Activated CD4-positive, alpha-beta T cell treated with anti-CD3 and anti-CD28 coated beads for 1 hour (primary cell): ENCODE data around the gene SIL1.
"Not testable (repeated sequence)": the region's sequence is repeated elsewhere in the genome, so short reads cannot be mapped to it uniquely, and the experiment has no call there.

ENCODE experiments used
- DNase-seq: peaks from one replicate; pipeline ENCODE4 v3.0.0-alpha.2; 2020

Gene SIL1

DNA sequence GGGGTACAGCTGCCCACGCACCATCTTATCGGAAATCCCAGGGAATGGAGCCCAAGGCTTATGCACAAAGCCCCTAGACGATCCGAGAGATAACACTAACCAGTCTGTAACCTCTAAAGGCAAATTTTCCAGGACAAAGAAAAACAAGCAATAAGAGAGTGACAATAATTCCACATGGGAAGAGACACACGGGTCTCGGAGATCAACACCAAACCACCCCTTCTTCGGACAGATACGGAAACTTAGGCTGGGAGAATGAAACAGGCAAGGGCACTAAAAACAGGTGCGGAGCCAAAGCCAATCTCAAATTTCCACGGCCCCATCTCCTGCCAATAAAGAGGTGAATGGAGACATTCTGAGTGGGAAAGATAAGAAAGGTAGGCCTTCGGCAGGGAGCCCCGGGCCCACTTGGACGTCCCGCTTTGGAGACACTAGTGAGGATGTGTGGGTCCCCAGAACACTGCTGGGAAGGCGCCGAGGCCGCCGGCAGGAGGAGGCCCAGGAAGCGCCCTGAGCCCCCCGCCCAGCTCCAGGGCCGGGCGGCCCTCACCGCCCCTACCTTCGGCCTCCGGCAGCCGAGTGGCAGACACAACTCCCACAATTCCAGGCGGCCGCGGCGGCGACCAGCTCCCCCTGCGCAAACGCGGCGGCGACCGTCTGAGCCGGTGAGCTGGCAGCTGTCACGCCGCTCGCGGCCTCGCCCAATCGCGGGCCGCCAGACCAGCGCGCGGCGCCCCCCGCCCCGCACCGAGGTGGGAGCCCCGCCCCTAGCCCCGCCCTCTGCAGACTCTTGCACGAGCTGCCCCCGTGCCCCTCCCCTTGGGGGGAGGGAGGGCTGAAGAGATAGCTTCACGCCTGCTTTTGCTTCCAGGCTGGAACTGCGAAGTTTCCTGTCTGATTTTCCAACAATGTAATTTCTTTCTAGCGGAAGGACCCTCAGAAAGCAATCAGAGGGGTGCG is at the start of gene SIL1:
Gene SIL1 (minus strand): TSS at position 659 of the 960 bp plus-strand sequence. CDS start 70,525 bp downstream, outside the sequence.
- peak; percentile 93 for DNase-seq

DNA sequence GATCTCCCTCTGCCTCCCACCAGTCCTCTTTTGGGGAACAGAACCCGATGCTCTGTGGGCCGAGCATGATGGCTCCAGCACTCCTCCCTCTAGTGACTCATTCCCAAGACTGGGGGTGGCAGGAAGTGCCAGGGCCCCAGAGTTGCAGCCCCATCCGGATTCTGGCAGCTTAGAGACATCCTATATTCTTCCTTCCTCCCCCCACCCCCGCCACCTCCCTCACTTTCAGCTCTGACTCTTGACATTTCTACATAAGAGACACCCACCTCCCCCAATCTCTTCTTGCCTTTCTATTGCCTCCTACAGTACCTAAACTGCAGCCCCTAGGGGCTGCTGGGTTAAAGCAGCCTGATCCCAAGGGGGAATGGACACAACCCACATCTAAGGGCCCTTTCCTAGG is 48.2 kb upstream of the SIL1 start:
- DNase-seq, result no peak

DNA sequence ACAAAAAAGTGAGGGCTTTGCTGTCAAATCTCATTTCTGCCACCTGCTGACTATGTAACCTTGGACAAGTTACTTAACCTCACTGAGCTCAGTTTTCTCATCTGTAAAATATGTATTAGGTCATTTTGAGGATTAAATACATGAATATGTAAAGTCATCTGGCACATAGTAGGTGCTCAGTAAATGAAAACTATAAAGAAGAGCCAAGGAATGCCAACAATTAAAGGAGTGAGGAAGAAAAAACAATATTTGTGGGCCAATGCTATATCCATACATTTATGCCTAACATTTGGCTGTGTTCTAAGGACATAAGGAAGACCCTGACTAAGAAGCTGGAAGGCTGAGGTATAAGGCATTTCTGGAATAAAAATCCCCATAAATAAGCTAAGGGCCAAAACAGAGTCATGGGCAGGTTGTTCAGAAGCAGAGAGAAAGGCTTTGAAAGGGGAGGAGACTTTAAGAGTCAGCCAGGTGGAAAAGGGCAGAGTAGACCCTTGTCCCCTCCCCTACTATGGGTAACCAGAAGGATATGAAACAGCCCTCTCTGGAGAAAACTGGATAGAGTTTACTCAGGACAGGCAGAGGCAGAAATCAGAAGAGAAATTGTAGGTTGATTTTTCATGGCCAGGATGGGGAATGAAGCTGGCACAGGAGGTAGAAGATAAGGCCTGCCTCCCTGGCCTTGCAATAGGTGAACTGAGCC is 47.6 kb upstream of the SIL1 start:
- no peak for DNase-seq

DNA sequence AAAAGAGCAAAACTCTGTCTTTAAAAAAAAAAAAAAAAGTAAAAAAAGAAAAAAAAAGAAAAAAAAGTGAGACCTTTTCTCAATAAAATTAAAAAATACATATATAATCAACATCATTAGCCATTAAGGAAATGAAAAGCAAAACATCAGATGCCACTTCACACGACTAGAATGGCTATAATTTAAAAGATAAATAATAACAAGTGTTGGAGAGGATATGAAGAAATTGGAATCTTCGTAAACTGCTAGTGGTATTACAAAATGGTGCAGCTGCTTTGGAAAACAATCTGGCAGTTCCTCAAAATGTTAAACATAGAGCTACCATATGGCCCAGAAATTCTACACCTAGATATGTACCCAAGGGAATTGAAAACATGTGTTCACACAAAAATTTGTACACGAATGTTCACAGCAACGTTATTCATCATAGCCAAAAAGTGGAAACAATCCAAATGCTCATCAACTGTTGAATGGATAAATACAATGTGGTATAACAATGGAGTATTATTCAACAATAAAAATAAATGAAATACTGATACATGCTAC is 45.3 kb upstream of the SIL1 start:
- no peak for DNase-seq

DNA sequence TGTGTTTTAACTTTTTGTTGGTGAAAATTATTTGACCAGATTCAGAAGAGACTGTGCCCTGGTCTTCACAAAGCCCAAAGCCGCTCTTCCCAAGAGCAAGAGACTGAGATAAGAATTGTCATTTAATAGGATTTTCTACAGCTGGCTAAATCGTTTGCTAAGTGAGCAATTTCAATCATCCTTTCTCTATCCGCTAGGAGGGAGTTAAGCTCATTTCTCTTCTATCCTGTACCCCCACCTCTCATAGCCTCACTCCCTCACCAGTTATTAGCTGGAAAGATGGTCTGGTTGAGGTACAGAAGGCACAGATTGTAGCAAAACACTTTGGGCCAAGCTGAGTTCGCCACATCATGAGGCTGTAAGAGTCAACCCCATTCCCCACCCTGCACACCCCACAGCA is 43.0 kb upstream of the SIL1 start:
- no peak for DNase-seq

- DNase-seq, result no peak
Observed at GRCh38 chr5:139236479-139236878, 38.3 kb upstream of the SIL1 start.

- DNase-seq, result no peak
Observed at GRCh38 chr5:139232147-139232724, 34.1 kb upstream of the SIL1 start.

DNA sequence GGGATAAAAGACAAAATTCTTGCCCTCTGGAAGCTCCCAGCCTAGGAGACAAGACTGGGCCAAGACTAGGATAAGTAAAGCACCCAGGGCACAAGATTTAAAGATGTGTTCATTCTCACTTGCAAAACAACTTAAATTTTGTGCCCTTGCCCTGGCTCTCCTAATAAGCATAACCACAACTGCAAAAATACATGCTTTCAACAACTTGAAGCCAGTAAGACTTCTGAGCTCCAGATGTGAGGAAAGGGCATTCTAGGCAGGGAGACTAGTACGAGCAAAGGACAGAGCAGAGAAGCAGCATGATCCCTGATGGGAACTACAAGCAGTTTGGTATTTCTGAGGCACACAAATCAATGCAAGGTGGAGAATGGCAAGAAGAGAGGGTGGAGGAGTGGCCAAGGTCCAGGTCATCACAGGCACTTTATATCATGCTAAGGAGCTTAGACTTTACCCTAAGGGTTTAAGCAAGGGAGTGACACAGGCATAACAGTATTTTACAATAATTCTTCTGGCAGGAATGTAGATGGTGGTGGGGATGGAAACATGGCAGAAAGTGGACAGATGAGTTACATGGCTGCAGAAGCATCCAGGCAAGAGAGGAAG is 30.1 kb upstream of the SIL1 start:
- no peak for DNase-seq

DNA sequence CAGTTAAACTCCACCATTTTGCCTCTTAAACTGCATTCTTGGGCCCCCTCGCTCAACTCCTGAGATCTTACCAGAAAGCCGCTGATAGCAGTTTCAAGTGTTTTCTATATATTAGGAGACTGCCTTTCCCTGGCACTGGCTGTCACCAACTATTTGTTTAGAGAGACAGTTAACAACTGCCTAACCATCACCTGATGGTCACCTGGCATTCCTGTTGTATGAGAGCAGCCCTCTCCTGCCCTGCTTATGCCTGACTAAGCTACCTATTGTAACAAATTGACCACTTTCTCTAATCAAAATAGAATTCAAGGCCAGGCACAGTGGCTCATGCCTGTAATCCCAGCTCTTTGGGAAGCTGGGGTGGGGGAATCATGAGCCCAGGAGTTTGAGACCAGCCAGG is 28.0 kb upstream of the SIL1 start:
- DNase-seq, result no peak

GRCh38 chr5:139223481-139223880 is 25.3 kb upstream of the SIL1 start:
- DNase-seq, result no peak

- no peak for DNase-seq
Observed at GRCh38 chr5:139222346-139222745, 24.2 kb upstream of the SIL1 start.

DNA sequence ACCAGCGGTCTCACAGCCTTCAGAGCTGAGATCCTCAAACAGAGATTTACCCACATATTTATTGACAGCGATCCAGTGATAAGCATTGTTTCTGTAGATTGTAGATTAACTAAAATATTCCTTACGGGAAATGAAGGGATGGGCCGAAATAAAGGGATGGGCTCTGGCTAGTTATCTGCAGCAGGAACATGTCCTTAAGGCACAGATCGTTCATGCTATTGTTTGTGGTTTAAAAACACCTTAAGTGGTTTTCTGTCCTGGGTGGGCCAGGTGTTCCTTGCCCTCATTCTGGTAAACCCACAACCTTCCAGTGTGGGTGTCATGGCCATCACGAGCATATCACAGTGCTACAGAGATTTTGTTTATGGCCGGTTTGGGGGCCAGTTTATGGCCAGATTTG is 19.9 kb upstream of the SIL1 start:
- not testable (repeated sequence) for DNase-seq

- DNase-seq, result no peak
Observed at GRCh38 chr5:139215107-139215975, 17.2 kb upstream of the SIL1 start.

DNA sequence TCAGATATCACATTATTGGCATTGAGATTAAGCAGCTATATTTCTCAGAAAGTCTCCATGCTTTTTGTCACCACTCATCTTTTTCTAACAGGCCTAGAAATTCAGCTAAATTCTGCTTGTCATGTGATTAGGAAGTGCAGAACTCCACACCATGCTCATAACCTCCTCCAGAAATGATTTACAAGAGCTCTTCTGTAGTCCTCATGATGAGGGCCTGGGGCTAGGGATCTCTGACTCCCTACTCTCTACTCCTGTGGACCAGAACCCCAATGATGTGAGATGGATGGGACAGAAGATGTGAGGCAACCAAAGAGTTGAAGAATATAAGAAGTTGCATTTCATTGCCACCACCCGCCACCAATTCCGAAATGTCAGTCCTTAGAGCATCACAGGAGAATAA is 16.5 kb upstream of the SIL1 start:
- no peak for DNase-seq

- no peak for DNase-seq
Observed at GRCh38 chr5:139212906-139213305, 14.7 kb upstream of the SIL1 start.

DNA sequence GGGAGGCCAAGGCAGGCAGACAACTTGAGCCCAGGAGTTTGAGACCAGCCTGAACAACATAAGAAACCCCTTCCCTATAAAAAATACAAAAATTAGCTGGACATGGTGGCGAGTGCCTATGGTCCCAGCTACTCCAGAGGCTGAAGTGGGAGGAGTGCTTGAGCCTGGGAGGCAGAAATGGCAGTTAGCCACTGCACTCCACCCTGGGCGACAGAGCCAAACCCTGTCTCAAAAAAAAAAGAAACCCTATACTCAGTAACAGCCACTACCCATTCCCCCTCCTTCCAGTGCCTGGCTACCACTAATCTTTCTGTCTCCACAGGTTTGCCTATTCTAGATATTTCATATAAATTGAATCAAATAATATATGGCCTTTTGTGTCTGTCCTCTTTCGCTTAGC is 14.3 kb upstream of the SIL1 start:
- DNase-seq, result no peak

- DNase-seq, result no peak
Observed at GRCh38 chr5:139210585-139210984, 12.4 kb upstream of the SIL1 start.

- DNase-seq, result no peak
Observed at GRCh38 chr5:139207297-139208000, 9.3 kb upstream of the SIL1 start.

DNA sequence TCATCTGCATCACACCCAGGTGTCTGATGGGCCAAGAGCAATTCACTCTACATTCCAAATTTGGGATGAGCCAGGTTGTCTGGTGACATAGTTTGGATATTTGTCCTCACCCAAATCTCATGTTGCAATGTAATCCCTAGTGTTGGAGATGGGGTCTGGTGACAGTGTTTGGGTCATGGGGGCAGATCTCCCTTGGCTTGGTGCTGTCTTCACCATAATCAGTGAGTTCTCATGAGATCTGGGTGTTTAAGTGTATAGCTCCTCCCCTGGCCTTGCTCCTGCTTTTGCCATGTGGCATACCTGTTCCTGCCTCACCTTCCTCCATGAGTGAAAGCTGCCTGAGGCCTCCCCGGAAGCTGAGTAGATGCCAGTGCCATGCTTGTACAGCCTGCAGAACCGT is 7.4 kb upstream of the SIL1 start:
- no peak for DNase-seq

- no peak for DNase-seq
Observed at GRCh38 chr5:139205124-139205523, 7.0 kb upstream of the SIL1 start.

DNA sequence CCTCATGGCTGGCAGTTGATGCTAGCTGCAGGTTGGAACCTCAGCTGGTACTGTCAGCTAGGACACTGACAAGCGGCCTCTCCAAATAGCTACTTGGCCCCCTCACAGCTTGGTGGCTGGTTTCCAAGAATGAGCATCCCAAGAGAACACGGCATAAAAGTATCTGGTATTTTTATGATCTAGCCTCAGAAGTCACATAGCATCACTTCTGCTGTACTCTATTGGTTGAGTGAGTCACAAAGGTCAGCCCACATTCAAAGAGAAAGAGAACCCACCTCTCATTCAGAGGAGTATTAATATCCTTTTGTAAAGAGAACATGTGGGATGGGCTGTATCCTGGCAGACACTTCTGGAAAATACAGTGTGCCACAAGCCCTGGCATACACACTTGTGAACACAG is 6.0 kb upstream of the SIL1 start:
- no peak for DNase-seq
